Mesendoderm (in vitro differentiated cells): ENCODE results near the gene EPB41L3.
"Not testable (repeated sequence)": the region's sequence is repeated elsewhere in the genome, so short reads cannot be mapped to it uniquely, and the experiment has no call there.

Source experiments
- DNase-seq: peaks from one replicate; pipeline ENCODE4 v3.0.0; 2013
- H2AK5ac ChIP-seq: 2 replicates; pipeline ENCODE4 v1.6.1; 2013; ENCODE audit warnings: low read length, inconsistent platforms
- H2BK120ac ChIP-seq: 2 replicates; pipeline ENCODE4 v1.6.1; 2013; ENCODE audit warnings: low read depth, mild to moderate bottlenecking, low read length, moderate library complexity, mixed read lengths
- H2BK15ac ChIP-seq: replicated peaks from 2 replicates; pipeline ENCODE4 v1.6.1; 2013; ENCODE audit warnings: low read depth, mild to moderate bottlenecking, moderate library complexity
- H2BK5ac ChIP-seq: 2 replicates; pipeline ENCODE4 v1.6.1; 2013; ENCODE audit warnings: low read length, inconsistent platforms
- H3K18ac ChIP-seq: 2 replicates; pipeline ENCODE4 v1.6.1; 2013; ENCODE audit warnings: mild to moderate bottlenecking, low read length, mixed read lengths
- H3K23ac ChIP-seq: one replicate; pipeline ENCODE4 v1.6.1; 2013; ENCODE audit warnings: low read length
- H3K27ac ChIP-seq: 2 replicates; pipeline ENCODE4 v1.5.1; 2013; ENCODE audit warnings: low read depth, mild to moderate bottlenecking, inconsistent platforms, low read length, moderate library complexity
- H3K27me3 ChIP-seq: 2 replicates; pipeline ENCODE4 v1.6.1; 2013; ENCODE audit warnings: low read length, control low read depth, mild to moderate bottlenecking, inconsistent platforms; ENCODE audit not compliant: insufficient read depth, poor library complexity
- H3K36me3 ChIP-seq: 2 replicates; pipeline ENCODE4 v1.6.1; 2013; ENCODE audit warnings: low read length, inconsistent platforms; ENCODE audit not compliant: control insufficient read depth, insufficient read depth
- H3K4ac ChIP-seq: one replicate; pipeline ENCODE4 v1.6.1; 2013; ENCODE audit warnings: low read depth, mild to moderate bottlenecking, low read length, moderate library complexity
- H3K4me1 ChIP-seq: 2 replicates; pipeline ENCODE4 v1.6.1; 2013; ENCODE audit warnings: low read depth, low read length, inconsistent platforms; ENCODE audit not compliant: control insufficient read depth
- H3K4me2 ChIP-seq: 2 replicates; pipeline ENCODE4 v1.6.1; 2013; ENCODE audit warnings: low read length
- H3K4me3 ChIP-seq: 2 replicates; pipeline ENCODE4 v1.5.1; 2013; ENCODE audit warnings: mild to moderate bottlenecking, low read length
- H3K56ac ChIP-seq: one replicate; pipeline ENCODE4 v1.6.1; 2013; ENCODE audit warnings: low read length
- H3K79me1 ChIP-seq: 2 replicates; pipeline ENCODE4 v1.6.1; 2013; ENCODE audit warnings: low read length, inconsistent platforms
- H3K79me2 ChIP-seq: 2 replicates; pipeline ENCODE4 v1.6.1; 2013; ENCODE audit warnings: mild to moderate bottlenecking, low read length; ENCODE audit not compliant: control insufficient read depth, insufficient read depth
- H3K9ac ChIP-seq: 2 replicates; pipeline ENCODE4 v1.6.1; 2013; ENCODE audit warnings: low read length, inconsistent platforms
- H4K5ac ChIP-seq: one replicate; pipeline ENCODE4 v1.6.1; 2013; ENCODE audit warnings: low read length
- H4K8ac ChIP-seq: one replicate; pipeline ENCODE4 v1.6.1; 2013; ENCODE audit warnings: low read depth, mild to moderate bottlenecking, control low read depth, low read length, moderate library complexity
- WGBS: extraction: QIAGEN DNeasy Blood & Tissue Kit; methylation state at CpG from one replicate; pipeline ENCODE4 v1.1.7; 2013; ENCODE audit warnings: low lambda C conversion rate, missing lambda C conversion rate; ENCODE audit not compliant: insufficient coverage; ENCODE audit errors: extremely low coverage; 5-methylcytosine and 5-hydroxymethylcytosine counted together

The EPB41L3 gene

GRCh38 chr18:5513947-5514346 is 29.9 kb downstream of the EPB41L3 start:
- no peak overlapping the region for H3K4me2 ChIP-seq
- H3K36me3 ChIP-seq = no peaks in the 10 kb centered on the region
- H3K27ac ChIP-seq = no peak overlapping the region
- no peak overlapping the region for H3K4ac ChIP-seq
- H3K4me3 ChIP-seq = no peak overlapping the region
- no peak overlapping the region for H4K5ac ChIP-seq
- H2BK5ac ChIP-seq = no peak overlapping the region
- H3K27me3 ChIP-seq = no peaks in the 10 kb centered on the region
- H4K8ac ChIP-seq = no peak overlapping the region
- no peak overlapping the region for H3K23ac ChIP-seq
- DNase-seq = no peak
- no CpG with 5 or more reads among the region's 1 CpG for WGBS
- H3K9ac ChIP-seq = no peak overlapping the region
- H3K4me1 ChIP-seq = peaks cover 12% of the 10 kb centered on the region
- no peak overlapping the region for H2AK5ac ChIP-seq
- H3K18ac ChIP-seq = no peak overlapping the region
- no peak overlapping the region for H2BK15ac ChIP-seq
- peaks cover 14% of the 10 kb centered on the region for H3K79me1 ChIP-seq
- no peak overlapping the region for H2BK120ac ChIP-seq
- H3K79me2 ChIP-seq = peaks cover 7% of the 10 kb centered on the region
- no peak overlapping the region for H3K56ac ChIP-seq

DNA sequence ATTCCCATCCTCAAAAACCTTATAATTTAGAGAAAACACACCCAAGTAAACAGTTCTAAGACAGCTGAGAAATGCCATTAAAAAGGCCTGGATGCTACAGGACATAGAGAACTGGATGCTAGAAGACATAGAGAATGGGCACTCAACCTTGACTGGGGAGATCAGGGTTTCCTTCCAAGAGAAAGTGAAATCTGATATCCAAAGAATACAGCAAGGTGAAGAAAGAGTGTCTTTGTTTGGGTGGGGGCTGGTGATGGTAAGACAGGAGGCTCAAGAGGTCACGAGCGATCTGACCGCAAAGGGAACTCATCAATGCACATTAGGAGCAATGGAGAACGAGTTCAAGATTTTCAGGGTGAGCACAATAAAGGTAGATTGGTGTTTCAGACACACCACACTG is 31.6 kb downstream of the EPB41L3 start:
- Histone ChIP-seq H2AK5ac (no peak overlapping the region), H3K27me3 (no peaks in the 10 kb centered on the region), H3K79me1 (peaks cover 16% of the 10 kb centered on the region), H4K5ac (no peak overlapping the region), H3K4me1 (peaks cover 12% of the 10 kb centered on the region), H3K18ac (no peak overlapping the region), H3K9ac (no peak overlapping the region), H2BK15ac (no peak overlapping the region), H3K23ac (no peak overlapping the region), H2BK5ac (no peak overlapping the region), H3K27ac (no peak overlapping the region), H3K79me2 (peaks cover 7% of the 10 kb centered on the region), H3K4ac (no peak overlapping the region), H2BK120ac (no peak overlapping the region), H3K4me2 (no peak overlapping the region), H4K8ac (no peak overlapping the region), H3K4me3 (no peak overlapping the region), H3K36me3 (no peaks in the 10 kb centered on the region), H3K56ac (no peak overlapping the region)
- peak; percentile 21 for DNase-seq
- WGBS = no CpG with 5 or more reads among the region's 4 CpGs

DNA sequence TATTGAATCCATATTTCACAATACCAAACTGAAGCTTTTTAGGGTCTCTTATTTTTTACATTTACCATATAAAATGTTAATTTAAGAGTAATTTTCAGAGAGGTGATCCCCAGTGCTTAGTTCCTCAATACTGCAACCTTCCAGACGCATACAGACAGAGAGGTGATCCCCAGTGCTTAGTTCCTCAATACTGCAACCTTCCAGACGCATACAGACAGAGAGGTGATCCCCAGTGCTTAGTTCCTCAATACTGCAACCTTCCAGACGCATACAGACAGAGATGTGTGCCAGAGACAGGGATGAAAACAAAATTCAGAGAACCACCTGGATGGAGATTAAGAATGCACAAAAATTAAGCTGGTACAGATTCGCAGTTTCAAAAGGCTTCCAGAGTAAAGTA is 32.3 kb downstream of the EPB41L3 start:
- not testable (repeated sequence) for H4K5ac ChIP-seq, H3K36me3 ChIP-seq, H2BK5ac ChIP-seq, H3K27me3 ChIP-seq, H3K4me3 ChIP-seq, H4K8ac ChIP-seq, H3K18ac ChIP-seq, H3K27ac ChIP-seq, H2BK120ac ChIP-seq, H2AK5ac ChIP-seq, H3K4ac ChIP-seq, H3K4me2 ChIP-seq, H2BK15ac ChIP-seq, H3K56ac ChIP-seq, H3K23ac ChIP-seq, H3K79me2 ChIP-seq, H3K9ac ChIP-seq, DNase-seq
- no CpG with 5 or more reads among the region's 4 CpGs for WGBS
- peaks cover 15% of the 10 kb centered on the region for H3K79me1 ChIP-seq
- peaks cover 10% of the 10 kb centered on the region for H3K4me1 ChIP-seq

DNA sequence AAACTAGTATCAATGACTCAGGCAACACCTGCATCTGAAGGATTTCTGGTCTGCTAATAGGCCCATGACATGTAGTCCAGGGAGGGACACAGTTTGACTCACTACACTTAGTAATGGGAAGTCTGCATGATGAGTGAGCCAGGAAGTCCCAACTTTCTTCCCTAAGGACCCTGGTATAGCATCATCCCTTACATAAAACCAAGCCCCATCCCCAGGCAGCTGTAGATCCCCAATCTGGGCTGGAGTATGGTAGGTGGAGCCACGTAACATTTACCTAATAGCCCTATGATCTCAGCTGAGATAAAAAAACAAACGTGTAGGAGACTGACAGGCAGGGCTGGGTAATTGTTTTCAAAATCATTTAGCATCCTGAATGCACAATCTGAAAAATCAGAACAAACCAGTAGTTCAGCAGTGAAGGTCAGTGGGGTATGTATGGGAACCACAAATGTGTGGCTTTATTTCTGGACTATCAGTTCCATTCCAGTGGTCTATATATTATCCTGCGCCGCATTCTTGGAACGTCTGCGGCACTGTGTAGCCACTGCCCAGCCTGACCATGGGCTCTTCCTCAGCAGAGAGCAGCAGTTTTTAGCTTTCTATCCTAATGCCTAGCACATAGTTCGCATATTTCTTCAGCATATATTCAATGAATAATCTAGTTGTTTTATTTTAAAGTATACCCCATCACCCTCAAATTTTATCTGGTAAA is 33.5 kb downstream of the EPB41L3 start:
- Histone ChIP-seq H3K9ac (no peak overlapping the region), H3K4me2 (no peak overlapping the region), H3K36me3 (no peaks in the 10 kb centered on the region), H3K4me1 (peaks cover 5% of the 10 kb centered on the region), H3K4ac (no peak overlapping the region), H3K27ac (no peak overlapping the region), H3K4me3 (no peak overlapping the region), H2AK5ac (no peak overlapping the region), H2BK15ac (no peak overlapping the region), H3K18ac (no peak overlapping the region), H3K79me2 (peaks cover 7% of the 10 kb centered on the region), H2BK120ac (no peak overlapping the region), H4K5ac (no peak overlapping the region), H3K79me1 (peaks cover 18% of the 10 kb centered on the region), H4K8ac (no peak overlapping the region), H2BK5ac (no peak overlapping the region), H3K23ac (no peak overlapping the region), H3K56ac (no peak overlapping the region), H3K27me3 (no peaks in the 10 kb centered on the region)
- DNase-seq = no peak
- WGBS = no CpG with 5 or more reads among the region's 7 CpGs

GRCh38 chr18:5508821-5509220 is 35.0 kb downstream of the EPB41L3 start:
- no peak overlapping the region for H2BK15ac ChIP-seq
- H3K4ac ChIP-seq = no peak overlapping the region
- H3K36me3 ChIP-seq = no peaks in the 10 kb centered on the region
- H4K5ac ChIP-seq = no peak overlapping the region
- no peak overlapping the region for H3K23ac ChIP-seq
- H2BK120ac ChIP-seq = no peak overlapping the region
- H3K4me2 ChIP-seq = no peak overlapping the region
- H3K4me1 ChIP-seq = peaks cover 5% of the 10 kb centered on the region
- H2BK5ac ChIP-seq = no peak overlapping the region
- no peak overlapping the region for H3K27ac ChIP-seq
- H3K4me3 ChIP-seq = no peak overlapping the region
- H3K9ac ChIP-seq = no peak overlapping the region
- H3K79me1 ChIP-seq = peaks cover 24% of the 10 kb centered on the region
- H2AK5ac ChIP-seq = no peak overlapping the region
- H3K79me2 ChIP-seq = peaks cover 9% of the 10 kb centered on the region
- H3K56ac ChIP-seq = no peak overlapping the region
- no peak for DNase-seq
- no peak overlapping the region for H3K18ac ChIP-seq
- no peak overlapping the region for H4K8ac ChIP-seq
- no CpG with 5 or more reads among the region's 2 CpGs for WGBS
- H3K27me3 ChIP-seq = no peaks in the 10 kb centered on the region

GRCh38 chr18:5507756-5508155 is 36.0 kb downstream of the EPB41L3 start:
- H4K8ac ChIP-seq = no peak overlapping the region
- peaks cover 5% of the 10 kb centered on the region for H3K4me1 ChIP-seq
- WGBS = no CpG with 5 or more reads among the region's 2 CpGs
- H4K5ac ChIP-seq = no peak overlapping the region
- H3K4me3 ChIP-seq = no peak overlapping the region
- H3K27ac ChIP-seq = no peak overlapping the region
- H2BK15ac ChIP-seq = no peak overlapping the region
- H3K79me1 ChIP-seq = peaks cover 20% of the 10 kb centered on the region
- no peak overlapping the region for H3K56ac ChIP-seq
- H3K27me3 ChIP-seq = no peaks in the 10 kb centered on the region
- no peak for DNase-seq
- H3K4ac ChIP-seq = no peak overlapping the region
- H3K36me3 ChIP-seq = no peaks in the 10 kb centered on the region
- no peak overlapping the region for H3K4me2 ChIP-seq
- peaks cover 9% of the 10 kb centered on the region for H3K79me2 ChIP-seq
- H2BK120ac ChIP-seq = no peak overlapping the region
- no peak overlapping the region for H3K18ac ChIP-seq
- H3K23ac ChIP-seq = no peak overlapping the region
- H3K9ac ChIP-seq = no peak overlapping the region
- H2BK5ac ChIP-seq = no peak overlapping the region
- H2AK5ac ChIP-seq = no peak overlapping the region
